Measurements from ENCODE around the gene EI24. TPM values are rescaled to one million over a fixed set of nuclear protein-coding genes. Genes with fewer than 3 reads are reported as not detected.

EI24 gene
- total and polyA plus RNA-seq, 9 of the 15 experiments (the other 6 are each of a cell fraction or from before 2014, with no cell fraction given): 50.4 to 260 (median 168) TPM

DNA sequence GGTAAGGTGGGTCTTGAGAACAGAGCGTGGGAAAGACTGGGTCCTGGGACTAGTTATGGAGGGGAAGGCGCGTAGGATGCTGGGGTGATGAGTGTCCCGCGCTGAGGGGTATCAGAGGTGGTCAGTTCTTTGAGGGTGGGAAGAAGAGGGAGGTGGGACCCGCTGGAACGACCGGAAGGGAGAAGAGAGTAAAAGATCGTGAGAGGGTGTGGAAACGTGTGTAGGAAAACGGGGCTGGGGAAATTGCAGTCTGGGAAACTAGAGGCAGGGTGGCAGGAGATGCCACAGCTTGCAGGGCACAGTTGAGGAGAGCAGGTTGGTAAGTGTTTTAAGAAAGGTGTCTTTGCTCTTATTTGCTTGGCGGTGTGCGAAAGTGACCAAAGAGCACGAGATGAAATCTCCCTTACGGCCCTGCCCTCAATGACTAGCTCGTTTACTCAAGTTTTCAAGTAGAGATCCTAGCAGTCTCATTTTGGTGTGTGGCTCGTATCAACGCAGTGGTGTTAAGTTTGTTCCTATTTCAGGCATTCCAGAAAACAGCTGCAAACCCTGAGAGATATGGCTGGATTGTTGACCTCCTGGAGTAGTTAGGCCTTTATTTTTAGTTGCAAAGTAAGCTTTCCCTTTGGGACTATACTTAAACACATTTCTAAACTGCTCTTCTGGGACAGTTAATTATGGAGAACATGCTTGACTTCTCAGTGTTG, 24.0 kb downstream of the EI24 start (continued):
- TF ChIP-seq NFYB (IDR thresholded peaks at IDR 0.05; ENCODE audit: extremely low read depth, insufficient read length) (no peak), HDAC1 (IDR thresholded peaks at IDR 0.05) (peak in 1 of 2 experiments; percentile 81; a peak in 2 of 4 replicates), ZNF175 (CRISPR knock-in tag; IDR thresholded peaks at IDR 0.05; ENCODE audit: low read depth) (no peak), ZNF311 (CRISPR knock-in tag; IDR thresholded peaks at IDR 0.05) (no peak), HDAC2 (IDR thresholded peaks at IDR 0.05) (0 out of 2 replicates have a peak, but pooled peaks have one; percentile 55), TOE1 (IDR thresholded peaks at IDR 0.05; ENCODE audit: borderline replicate concordance) (no peak), TOE1 (CRISPR knock-in tag; IDR thresholded peaks at IDR 0.05; ENCODE audit: borderline replicate concordance, low read depth) (no peak), SMARCE1 (IDR thresholded peaks at IDR 0.05) (peak; percentile 54; the same call in 1 of the 2 replicates), TAF7 (tag; IDR thresholded peaks at IDR 0.05) (no peak), KAT7 (CRISPR knock-in tag; IDR thresholded peaks at IDR 0.05; ENCODE audit: borderline replicate concordance) (0 out of 2 replicates have a peak, but pooled peaks have one; percentile 36), SUPT5H (IDR thresholded peaks at IDR 0.05) (peak; percentile 61; the same call in 1 of the 2 replicates), ZC3H4 (CRISPR knock-in tag; IDR thresholded peaks at IDR 0.05; ENCODE audit: borderline replicate concordance) (no peak), SAP30 (IDR thresholded peaks at IDR 0.05; ENCODE audit: borderline replicate concordance, insufficient read depth, low read depth, low read length, poor library complexity, severe bottlenecking) (peak; percentile 43), ZNF140 (CRISPR knock-in tag; IDR thresholded peaks at IDR 0.05) (no peak)
